ENCODE data around the gene ITCH.

Gene ITCH

GRCh38 chr20:34557936-34558319, 194.9 kb downstream of the ITCH start:
- no peak overlapping the region for H2BK5ac ChIP-seq (ENCODE audit: low read depth, low read length, poor library complexity)
- WGBS (ENCODE audit: extremely low coverage, insufficient coverage, insufficient read length), result no CpG with 5 or more reads among the region's 11 CpGs
- H3K4me2 ChIP-seq (ENCODE audit: low read length), result peak overlapping the region; percentile 62
- H3K14ac ChIP-seq (ENCODE audit: low read length), result peak overlapping the region; percentile 49
- H3K27ac ChIP-seq (ENCODE audit: low read depth, low read length), result no peak overlapping the region
- peak overlapping the region; percentile 39 for H4K91ac ChIP-seq (ENCODE audit: low read depth, low read length)
- peaks cover 7% of the 10 kb centered on the region for H3K79me1 ChIP-seq (ENCODE audit: low read length)
- H2BK120ac ChIP-seq (ENCODE audit: insufficient read depth, low read length, poor library complexity), result no peak overlapping the region
- H3K18ac ChIP-seq (ENCODE audit: low read length), result no peak overlapping the region
- H3K36me3 ChIP-seq (ENCODE audit: control insufficient read depth in 1 of 2, insufficient read depth in 2 of 2, low read length in 2 of 2), result peaks cover 0 to 1% of the 10 kb centered on the region in 2 experiments
- H2AFZ ChIP-seq (ENCODE audit: insufficient read depth, low read length, poor library complexity), result peak overlapping the region; percentile 85
- H4K12ac ChIP-seq (ENCODE audit: low read depth, low read length), result peak overlapping the region; percentile 88
- no peaks in the 10 kb centered on the region for H3K9me3 ChIP-seq (ENCODE audit: insufficient read depth, low read depth, low read length)
- H2AK5ac ChIP-seq (ENCODE audit: low read length), result no peak overlapping the region
- no peak for DNase-seq
- H3K4ac ChIP-seq (ENCODE audit: low read depth, low read length), result peak overlapping the region; percentile 12
- H3K4me3 ChIP-seq (ENCODE audit: low read depth, low read length), result peak overlapping the region; percentile 79
- H3K23ac ChIP-seq (ENCODE audit: low read length), result no peak overlapping the region
- no peaks in the 10 kb centered on the region for H3K4me1 ChIP-seq (ENCODE audit: control insufficient read depth in 1 of 2, insufficient read depth in 2 of 2, low read length in 2 of 2)
- H2BK12ac ChIP-seq (ENCODE audit: low read length), result no peak overlapping the region
- H3K79me2 ChIP-seq (ENCODE audit: control insufficient read depth, insufficient read depth, low read length, poor library complexity), result peaks cover 2% of the 10 kb centered on the region
- H4K8ac ChIP-seq (ENCODE audit: low read depth, low read length), result peak overlapping the region; percentile 80
- no peaks in the 10 kb centered on the region for H3K27me3 ChIP-seq (ENCODE audit: insufficient read depth, low read length)
- peak overlapping the region; percentile 42 for H3K9ac ChIP-seq (ENCODE audit: low read length)

- Histone ChIP-seq H2BK5ac (ENCODE audit: low read depth, low read length, poor library complexity) (no peak within 1 kb of the TSS), H3K9me3 (ENCODE audit: insufficient read depth, low read depth, low read length) (no peaks in the 10 kb centered on the region), H4K8ac (ENCODE audit: low read depth, low read length) (peak within 1 kb of the TSS; percentile 80), H3K14ac (ENCODE audit: low read length) (peak within 1 kb of the TSS; percentile 49), H3K4me3 (ENCODE audit: low read depth, low read length) (peak within 1 kb of the TSS; percentile 79), H4K91ac (ENCODE audit: low read depth, low read length) (peak within 1 kb of the TSS; percentile 41), H3K79me1 (ENCODE audit: low read length) (peaks cover 7% of the 10 kb centered on the region), H3K4me1 (ENCODE audit: control insufficient read depth in 1 of 2, insufficient read depth in 2 of 2, low read length in 2 of 2) (no peaks in the 10 kb centered on the region), H3K27ac (ENCODE audit: low read depth, low read length) (no peak within 1 kb of the TSS), H3K18ac (ENCODE audit: low read length) (peak within 1 kb of the TSS; percentile 57), H2BK120ac (ENCODE audit: insufficient read depth, low read length, poor library complexity) (peak within 1 kb of the TSS; percentile 60), H3K4me2 (ENCODE audit: low read length) (peak within 1 kb of the TSS; percentile 62), H4K12ac (ENCODE audit: low read depth, low read length) (peak within 1 kb of the TSS; percentile 88), H3K23ac (ENCODE audit: low read length) (no peak within 1 kb of the TSS), H3K36me3 (ENCODE audit: control insufficient read depth in 1 of 2, insufficient read depth in 2 of 2, low read length in 2 of 2) (peaks cover 0 to 1% of the 10 kb centered on the region in 2 experiments), H3K79me2 (ENCODE audit: control insufficient read depth, insufficient read depth, low read length, poor library complexity) (peaks cover 2% of the 10 kb centered on the region), H2BK12ac (ENCODE audit: low read length) (no peak within 1 kb of the TSS), H3K9ac (ENCODE audit: low read length) (peak within 1 kb of the TSS; percentile 42), H2AFZ (ENCODE audit: insufficient read depth, low read length, poor library complexity) (peak within 1 kb of the TSS; percentile 85), H3K4ac (ENCODE audit: low read depth, low read length) (peak within 1 kb of the TSS; percentile 33), H3K27me3 (ENCODE audit: insufficient read depth, low read length) (no peaks in the 10 kb centered on the region), H2AK5ac (ENCODE audit: low read length) (no peak within 1 kb of the TSS)
- WGBS (ENCODE audit: extremely low coverage, insufficient coverage, insufficient read length), result no CpG with 5 or more reads among the region's 103 CpGs
- DNase-seq, result peak; percentile 97 to 99
Measured at GRCh38 chr20:34558320-34559218, 195.5 kb downstream of the ITCH start, which contains the start of gene MAP1LC3A. TSS of gene MAP1LC3A (plus strand) at chr20:34558718. CDS start at chr20:34558869, 151 bp downstream.

GRCh38 chr20:34559311-34560140, 196.5 kb downstream of the ITCH start:
- Histone ChIP-seq H3K4me1 (ENCODE audit: control insufficient read depth in 1 of 2, insufficient read depth in 2 of 2, low read length in 2 of 2) (no peaks in the 10 kb centered on the region), H4K8ac (ENCODE audit: low read depth, low read length) (no peak overlapping the region), H3K36me3 (ENCODE audit: control insufficient read depth in 1 of 2, insufficient read depth in 2 of 2, low read length in 2 of 2) (peaks cover 0 to 1% of the 10 kb centered on the region in 2 experiments), H3K79me1 (ENCODE audit: low read length) (peaks cover 7% of the 10 kb centered on the region), H2BK120ac (ENCODE audit: insufficient read depth, low read length, poor library complexity) (no peak overlapping the region), H3K4ac (ENCODE audit: low read depth, low read length) (no peak overlapping the region), H4K12ac (ENCODE audit: low read depth, low read length) (no peak overlapping the region), H3K14ac (ENCODE audit: low read length) (no peak overlapping the region), H3K9ac (ENCODE audit: low read length) (no peak overlapping the region), H2AFZ (ENCODE audit: insufficient read depth, low read length, poor library complexity) (no peak overlapping the region), H3K18ac (ENCODE audit: low read length) (no peak overlapping the region), H2BK5ac (ENCODE audit: low read depth, low read length, poor library complexity) (no peak overlapping the region), H2BK12ac (ENCODE audit: low read length) (no peak overlapping the region), H3K27me3 (ENCODE audit: insufficient read depth, low read length) (no peaks in the 10 kb centered on the region), H4K91ac (ENCODE audit: low read depth, low read length) (no peak overlapping the region), H3K23ac (ENCODE audit: low read length) (no peak overlapping the region), H2AK5ac (ENCODE audit: low read length) (no peak overlapping the region), H3K27ac (ENCODE audit: low read depth, low read length) (no peak overlapping the region), H3K4me3 (ENCODE audit: low read depth, low read length) (peak overlapping the region; percentile 79), H3K79me2 (ENCODE audit: control insufficient read depth, insufficient read depth, low read length, poor library complexity) (peaks cover 2% of the 10 kb centered on the region), H3K4me2 (ENCODE audit: low read length) (peak overlapping the region; percentile 62), H3K9me3 (ENCODE audit: insufficient read depth, low read depth, low read length) (no peaks in the 10 kb centered on the region)
- WGBS (ENCODE audit: extremely low coverage, insufficient coverage, insufficient read length), result no CpG with 5 or more reads among the region's 43 CpGs
- peak in 1 of 2 donors; percentile 23 for DNase-seq

GRCh38 chr20:34560141-34560523, 197.1 kb downstream of the ITCH start:
- Histone ChIP-seq H2BK5ac (ENCODE audit: low read depth, low read length, poor library complexity) (no peak overlapping the region), H4K91ac (ENCODE audit: low read depth, low read length) (no peak overlapping the region), H3K4me1 (ENCODE audit: control insufficient read depth in 1 of 2, insufficient read depth in 2 of 2, low read length in 2 of 2) (no peaks in the 10 kb centered on the region), H3K27ac (ENCODE audit: low read depth, low read length) (no peak overlapping the region), H3K4ac (ENCODE audit: low read depth, low read length) (no peak overlapping the region), H3K4me3 (ENCODE audit: low read depth, low read length) (no peak overlapping the region), H3K14ac (ENCODE audit: low read length) (no peak overlapping the region), H3K18ac (ENCODE audit: low read length) (no peak overlapping the region), H3K79me1 (ENCODE audit: low read length) (peaks cover 7% of the 10 kb centered on the region), H2BK12ac (ENCODE audit: low read length) (no peak overlapping the region), H3K23ac (ENCODE audit: low read length) (no peak overlapping the region), H3K4me2 (ENCODE audit: low read length) (no peak overlapping the region), H4K12ac (ENCODE audit: low read depth, low read length) (no peak overlapping the region), H4K8ac (ENCODE audit: low read depth, low read length) (no peak overlapping the region), H2AFZ (ENCODE audit: insufficient read depth, low read length, poor library complexity) (no peak overlapping the region), H3K27me3 (ENCODE audit: insufficient read depth, low read length) (no peaks in the 10 kb centered on the region), H2AK5ac (ENCODE audit: low read length) (no peak overlapping the region), H3K9ac (ENCODE audit: low read length) (no peak overlapping the region), H2BK120ac (ENCODE audit: insufficient read depth, low read length, poor library complexity) (no peak overlapping the region), H3K79me2 (ENCODE audit: control insufficient read depth, insufficient read depth, low read length, poor library complexity) (peaks cover 2% of the 10 kb centered on the region), H3K36me3 (ENCODE audit: control insufficient read depth in 1 of 2, insufficient read depth in 2 of 2, low read length in 2 of 2) (peaks cover 0 to 1% of the 10 kb centered on the region in 2 experiments), H3K9me3 (ENCODE audit: insufficient read depth, low read depth, low read length) (no peaks in the 10 kb centered on the region)
- DNase-seq, result no peak
- no CpG with 5 or more reads among the region's 12 CpGs for WGBS (ENCODE audit: extremely low coverage, insufficient coverage, insufficient read length)
